GM18909 (cell line): ENCODE data around the gene GPR35.

Experiments used
- ATAC-seq: cut with Tn5 transposase; IDR thresholded peaks from one replicate; pipeline ENCODE4 v1.9.1; 2021; ENCODE audit warnings: mild to moderate bottlenecking; ENCODE audit not compliant: unreplicated experiment, poor library complexity

The GPR35 gene

DNA sequence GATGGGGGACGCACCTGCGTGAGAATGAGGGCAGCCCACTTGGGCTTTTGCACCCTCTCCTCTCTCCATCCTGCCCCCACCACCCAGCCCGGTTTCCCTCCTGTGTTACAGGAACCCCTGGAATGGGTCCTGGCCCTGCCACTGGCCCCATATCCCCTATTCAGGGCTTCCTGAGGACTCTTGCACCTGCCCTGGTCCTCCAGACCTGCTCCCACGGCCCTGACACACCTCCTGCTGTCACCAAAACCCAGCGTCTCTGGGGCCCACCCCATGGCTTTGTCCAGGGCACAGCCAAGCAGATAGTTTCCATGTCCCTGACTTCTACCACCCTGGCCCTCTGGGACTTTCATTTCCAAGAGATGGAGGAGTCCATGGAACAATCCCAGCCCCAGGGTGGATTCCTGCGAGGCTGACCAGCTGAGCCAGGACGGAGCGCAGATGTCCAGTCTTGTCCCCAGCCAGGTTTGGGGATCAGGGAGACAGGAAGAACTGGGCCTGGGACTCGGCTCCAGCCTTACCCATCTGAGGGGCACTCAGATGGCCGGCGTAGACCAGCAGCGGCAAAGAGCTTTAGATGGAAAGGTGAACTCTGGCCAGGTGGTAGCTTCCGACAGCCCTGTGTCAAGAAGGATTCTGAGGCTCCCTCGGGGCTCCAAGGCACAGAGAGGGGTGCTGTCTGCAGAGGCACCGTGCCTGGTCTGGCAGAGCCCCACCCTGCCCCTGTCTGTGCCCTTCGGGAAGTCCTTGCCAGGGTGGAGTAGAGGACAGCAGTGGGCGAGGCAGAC, 12.0 kb downstream of the GPR35 start:
- ATAC-seq: no peak

DNA sequence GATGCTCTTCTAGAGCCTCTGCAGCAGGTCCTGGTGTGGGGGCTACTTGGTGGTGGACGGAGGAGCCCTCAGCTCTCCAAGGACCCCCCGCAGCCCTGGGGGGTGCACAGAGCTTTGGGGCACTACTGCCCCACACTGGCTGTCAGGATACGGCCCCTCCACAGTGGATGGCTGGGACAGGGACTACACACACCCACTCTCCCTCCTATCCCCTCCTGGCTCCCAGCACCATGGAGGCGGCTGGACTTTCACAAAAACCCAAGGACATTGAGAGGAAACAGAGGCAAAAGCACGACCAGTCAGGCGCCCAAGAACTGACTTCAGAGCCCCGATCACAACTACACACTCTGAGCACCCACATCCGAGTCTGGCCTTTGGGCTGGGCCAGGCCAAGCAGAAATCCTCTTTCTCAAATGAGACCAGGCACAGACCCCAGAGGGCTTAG, 12.6 kb downstream of the GPR35 start:
- ATAC-seq: no peak

DNA sequence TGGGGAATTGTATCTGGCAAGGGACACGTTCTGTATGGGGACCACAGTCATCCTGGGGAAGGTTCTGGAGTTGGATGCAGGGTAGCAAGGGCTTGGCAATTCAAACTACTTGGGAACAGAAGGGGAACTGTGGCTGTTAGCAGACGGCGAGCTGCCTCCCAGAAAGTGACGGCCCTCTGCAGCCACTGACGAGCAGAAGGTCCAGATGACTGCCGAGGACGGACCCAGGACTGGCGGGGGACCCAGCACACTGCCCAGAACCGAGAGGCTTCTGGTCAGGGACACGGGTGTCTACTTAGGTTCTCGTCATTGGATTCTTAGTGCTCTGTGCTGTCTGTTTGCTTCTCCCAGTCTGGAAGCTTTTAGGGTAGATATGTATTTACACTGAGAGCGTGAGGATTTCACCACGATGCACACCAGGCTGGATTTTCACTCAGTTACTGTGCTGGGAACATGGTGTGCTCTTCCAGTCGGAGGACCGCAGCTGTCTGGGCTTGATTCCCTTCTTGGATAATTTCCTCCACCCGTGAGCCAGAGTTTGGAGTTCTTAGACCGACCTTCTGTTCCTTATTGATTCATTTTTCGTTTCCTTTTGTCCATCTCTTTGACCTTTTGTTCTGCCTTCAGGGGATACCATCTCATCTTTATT, 13.4 kb downstream of the GPR35 start:
- no peak for ATAC-seq

DNA sequence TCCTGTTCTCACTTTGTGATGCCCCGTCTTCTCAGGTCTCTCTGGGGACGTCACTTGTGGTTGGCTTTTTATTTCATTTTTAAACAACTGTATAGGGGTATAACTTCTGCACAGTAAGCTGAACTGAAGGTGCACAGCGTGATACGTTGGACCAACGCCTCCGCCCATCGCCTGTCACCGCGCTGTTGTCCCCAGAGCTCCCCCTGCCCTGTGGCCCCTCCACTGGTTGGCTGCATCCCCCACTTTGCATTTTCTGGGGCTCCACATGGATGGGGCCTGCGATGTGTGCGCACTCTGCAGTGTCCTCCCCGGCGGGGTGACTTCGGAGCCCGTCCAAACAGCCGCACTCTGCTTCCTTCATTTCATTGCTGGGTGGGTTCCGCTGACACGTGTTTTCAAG, 14.3 kb downstream of the GPR35 start:
- ATAC-seq: no peak

DNA sequence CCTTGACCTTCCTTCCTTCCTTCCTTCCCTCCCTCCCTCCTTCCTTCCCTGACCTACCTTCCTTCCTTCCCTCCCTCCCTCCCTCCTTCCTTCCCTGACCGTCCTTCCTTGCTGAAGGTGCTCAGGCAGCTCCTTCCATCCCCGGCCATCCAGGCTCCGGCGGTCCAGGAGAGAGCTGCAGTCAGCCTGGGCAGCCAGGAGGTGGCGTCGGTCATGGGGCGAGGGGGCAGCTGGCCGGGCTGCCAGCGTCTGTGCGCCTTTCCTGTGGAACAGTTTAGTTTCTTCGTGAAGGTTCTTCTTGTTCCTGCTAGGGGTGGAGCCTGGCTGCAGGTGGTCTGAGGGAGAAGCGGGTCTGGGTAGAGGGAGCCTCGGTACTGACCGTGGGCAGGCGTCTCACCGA, 15.7 kb downstream of the GPR35 start:
- no peak for ATAC-seq

DNA sequence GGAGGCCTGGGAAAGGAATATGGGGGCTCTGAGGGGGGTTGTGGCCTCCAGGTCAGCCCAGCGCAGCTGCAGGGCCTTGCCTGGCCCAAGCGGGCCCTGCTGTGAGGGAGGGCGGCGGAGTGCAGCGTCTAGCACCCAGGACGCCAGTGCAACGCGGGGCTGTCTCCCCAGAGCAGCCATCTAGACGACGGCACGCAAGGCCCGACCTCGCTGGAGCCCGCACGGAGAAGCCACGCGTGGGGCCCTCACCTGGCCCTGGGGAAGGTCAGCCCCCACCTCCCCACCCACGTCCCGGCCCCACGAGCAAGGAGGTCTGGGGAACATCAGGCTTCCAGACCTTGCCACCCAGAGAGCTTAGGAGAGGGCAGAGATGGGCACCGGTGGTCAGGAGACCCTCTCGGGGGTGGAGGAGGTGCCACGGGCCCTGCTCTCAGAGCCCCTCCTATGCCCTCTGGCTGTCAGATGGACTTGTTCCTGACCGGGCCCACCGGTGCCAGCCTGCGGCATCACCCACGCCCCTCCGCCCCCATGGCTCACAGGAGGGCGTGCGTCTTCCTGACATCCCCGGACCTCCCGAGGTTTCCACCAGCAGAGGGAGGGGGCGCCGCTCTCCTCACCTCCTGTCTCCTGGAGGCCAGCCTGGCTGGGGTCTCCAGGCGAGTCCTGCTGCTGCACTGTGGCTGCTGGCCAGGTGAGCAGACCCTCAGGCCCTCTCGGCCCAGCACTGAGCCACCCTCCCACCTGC, 17.0 kb downstream of the GPR35 start:
- ATAC-seq: no peak

DNA sequence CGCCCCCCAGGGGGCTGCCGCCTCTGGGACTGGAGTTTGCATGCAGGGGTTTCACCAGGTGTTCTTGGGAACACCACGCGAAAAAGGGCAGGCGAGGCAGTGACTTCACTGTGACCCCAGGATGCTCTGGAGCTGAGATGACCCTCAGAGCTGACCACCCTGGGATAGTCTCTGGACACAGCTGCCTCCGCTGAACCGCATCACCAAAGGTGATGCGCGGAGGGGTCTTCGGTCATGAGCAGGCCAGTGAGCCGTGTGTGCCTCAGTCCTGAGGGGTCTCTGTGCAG, 17.5 kb downstream of the GPR35 start:
- no peak for ATAC-seq

DNA sequence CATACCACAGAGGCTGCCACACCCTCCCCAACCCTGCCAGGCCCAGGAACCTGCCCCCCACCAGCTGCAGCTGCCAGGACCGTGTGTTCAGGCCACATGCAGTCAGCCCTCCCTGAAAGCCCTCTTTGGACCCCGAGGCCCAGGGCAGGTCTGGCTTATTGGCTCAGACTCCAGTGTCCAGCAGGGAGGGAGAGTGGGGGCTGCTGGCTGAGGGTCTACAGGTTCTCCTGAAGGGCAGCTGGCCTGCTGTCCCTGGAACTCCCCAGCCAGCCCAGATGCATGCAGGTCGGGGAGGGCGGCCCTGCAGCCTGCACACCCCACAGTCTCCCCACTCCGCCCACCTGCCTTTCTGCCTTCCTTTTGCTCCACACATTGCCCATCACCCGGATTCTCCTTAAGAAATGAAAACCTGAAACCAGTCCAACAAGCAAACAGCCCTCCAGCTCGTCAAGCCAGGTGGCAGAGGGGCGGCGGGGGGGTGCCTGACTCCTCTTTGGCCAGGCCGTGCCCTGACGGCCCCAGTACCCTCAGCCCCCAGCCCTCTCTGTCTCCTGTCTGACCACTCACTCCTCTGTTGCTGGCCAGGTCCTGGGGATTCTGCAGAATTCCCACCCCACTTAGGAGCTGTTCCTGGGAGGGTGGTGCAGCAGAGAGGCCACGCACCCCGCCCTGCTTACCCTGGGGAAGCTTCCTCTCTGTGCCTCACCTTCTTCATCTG, 18.0 kb downstream of the GPR35 start:
- ATAC-seq: no peak

DNA sequence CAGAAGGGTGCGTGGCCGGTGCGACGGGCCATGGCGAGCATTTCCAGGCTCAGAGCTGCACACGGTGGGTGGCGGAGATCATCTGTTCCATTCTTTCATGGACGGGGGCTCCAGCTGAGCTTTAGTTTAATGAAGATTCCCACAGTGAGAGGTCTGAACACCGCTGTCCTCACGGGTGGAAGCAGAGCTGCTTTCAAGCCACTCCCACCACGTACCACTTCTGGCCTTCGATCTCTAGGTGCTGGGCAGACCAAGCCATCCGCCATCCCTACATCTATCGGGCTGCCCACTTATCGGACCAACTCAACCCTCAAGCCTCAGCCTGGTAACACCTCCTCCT, 18.5 kb downstream of the GPR35 start:
- ATAC-seq: no peak

DNA sequence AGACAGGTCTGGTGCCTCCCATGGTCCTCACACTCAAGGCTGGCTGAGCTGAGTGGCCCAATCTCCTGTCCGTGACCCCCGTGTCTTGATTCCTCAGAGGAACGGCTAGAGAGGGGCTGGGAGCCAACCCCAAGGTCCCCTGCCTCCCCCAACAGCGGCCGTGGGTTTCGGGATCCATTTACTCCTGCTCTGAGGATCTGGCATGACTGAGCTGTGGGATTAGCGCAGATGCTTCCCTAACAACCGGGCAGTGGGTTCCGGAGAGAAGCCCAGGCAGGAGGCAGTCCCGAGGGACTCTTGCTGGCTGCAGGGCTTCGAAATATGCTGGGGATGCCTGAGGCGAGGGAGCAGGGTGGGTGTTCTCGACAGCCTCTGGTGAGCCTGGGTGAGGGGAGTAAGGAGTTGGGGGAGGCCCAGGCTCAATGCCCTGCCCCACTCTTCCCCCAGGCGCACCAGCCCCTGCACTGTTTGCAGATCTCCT, 18.9 kb downstream of the GPR35 start:
- no peak for ATAC-seq

DNA sequence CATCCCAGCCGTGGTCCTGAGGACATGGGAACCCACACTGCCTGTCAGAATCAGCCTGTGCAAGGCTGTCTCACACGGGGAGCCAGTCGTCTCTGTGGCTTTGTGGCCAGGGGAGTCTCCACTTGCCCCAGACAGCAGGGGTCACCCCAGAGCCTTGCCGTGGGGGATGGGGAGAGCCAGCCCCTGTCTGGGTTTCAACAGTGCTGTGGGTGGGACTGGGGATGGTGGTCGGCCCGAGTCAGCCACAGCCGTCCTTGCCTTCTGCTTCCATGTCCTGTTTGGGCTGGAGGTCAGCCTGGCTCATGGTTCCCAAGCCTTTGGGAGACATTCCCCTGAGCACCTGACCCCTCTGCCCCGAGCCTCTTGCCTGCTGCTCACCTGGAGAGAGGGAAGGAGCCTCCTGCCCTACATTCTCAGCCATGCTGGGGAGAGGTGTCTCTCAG, 19.6 kb downstream of the GPR35 start:
- no peak for ATAC-seq

DNA sequence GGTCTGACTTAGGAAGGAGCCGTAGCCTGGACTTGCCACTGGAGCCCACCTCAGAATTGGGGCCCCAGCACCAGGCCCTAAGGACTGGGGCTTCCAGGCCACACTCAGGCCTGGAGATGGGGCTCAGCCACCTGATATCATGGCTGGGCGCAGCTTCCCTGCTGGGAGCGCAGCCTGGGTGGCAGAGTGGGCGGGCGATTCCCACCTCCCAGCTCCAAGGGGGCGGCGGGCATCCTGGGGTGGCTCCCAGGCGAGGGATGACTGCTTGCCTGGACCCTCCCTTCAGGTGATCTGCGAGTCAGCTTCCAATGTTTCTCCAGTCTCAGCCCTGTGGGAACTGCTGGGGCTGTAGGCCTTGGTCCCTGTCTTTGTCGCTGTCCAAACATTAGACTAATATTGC, 20.1 kb downstream of the GPR35 start:
- no peak for ATAC-seq

DNA sequence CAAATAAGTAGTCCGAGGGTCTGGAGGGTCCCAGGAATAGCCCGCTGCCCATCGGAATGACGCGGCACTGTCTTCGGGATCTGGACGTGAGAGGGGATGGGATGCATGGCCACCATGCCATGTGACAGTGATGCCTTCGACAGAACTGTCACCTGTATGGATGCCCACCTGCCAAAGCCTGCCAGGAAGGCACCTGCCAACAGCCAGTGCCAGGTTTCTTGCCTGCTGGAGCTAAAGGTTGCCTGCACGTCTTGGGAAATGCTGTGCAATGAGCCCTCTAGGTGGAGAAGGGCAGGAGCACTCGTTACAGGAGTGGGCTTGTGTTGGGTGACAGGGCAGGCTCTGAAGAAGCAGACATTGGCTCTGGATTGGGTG, 20.5 kb downstream of the GPR35 start:
- ATAC-seq: no peak

DNA sequence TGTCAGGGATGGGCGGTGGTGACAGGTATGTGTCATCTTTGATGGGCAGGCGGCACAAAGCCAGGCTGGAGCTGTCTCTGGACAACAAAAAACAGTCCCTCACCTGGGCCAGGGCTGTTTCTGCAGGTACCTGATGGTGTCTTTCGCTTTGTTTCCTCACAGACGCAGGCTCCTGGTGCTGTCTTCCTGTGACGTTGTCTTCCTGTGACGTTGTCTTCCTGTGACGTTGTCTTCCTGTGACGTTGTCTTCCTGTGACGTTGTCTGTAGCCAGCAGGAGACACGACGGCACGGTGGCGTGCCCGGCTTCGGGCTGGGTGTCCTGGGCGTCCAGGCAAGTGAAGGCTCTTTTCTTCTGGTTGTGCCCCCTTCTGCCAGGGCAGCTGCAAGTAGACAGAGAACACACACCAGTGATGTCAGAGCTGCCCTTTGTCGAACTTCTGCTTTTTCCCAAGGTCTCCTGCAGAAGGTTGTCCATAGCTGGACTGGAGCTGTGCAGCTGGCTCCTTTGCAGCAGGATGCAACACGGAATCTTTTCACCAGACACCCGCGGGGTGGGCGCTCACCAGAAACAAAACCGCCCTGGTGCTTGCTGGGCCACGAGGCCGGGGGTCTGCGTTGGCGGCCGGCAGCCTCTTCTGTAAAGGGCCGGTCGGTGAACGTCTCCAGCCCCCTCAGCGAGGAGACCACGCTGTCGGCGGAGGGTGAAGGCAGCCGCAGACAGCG, 21.1 kb downstream of the GPR35 start:
- no peak for ATAC-seq

DNA sequence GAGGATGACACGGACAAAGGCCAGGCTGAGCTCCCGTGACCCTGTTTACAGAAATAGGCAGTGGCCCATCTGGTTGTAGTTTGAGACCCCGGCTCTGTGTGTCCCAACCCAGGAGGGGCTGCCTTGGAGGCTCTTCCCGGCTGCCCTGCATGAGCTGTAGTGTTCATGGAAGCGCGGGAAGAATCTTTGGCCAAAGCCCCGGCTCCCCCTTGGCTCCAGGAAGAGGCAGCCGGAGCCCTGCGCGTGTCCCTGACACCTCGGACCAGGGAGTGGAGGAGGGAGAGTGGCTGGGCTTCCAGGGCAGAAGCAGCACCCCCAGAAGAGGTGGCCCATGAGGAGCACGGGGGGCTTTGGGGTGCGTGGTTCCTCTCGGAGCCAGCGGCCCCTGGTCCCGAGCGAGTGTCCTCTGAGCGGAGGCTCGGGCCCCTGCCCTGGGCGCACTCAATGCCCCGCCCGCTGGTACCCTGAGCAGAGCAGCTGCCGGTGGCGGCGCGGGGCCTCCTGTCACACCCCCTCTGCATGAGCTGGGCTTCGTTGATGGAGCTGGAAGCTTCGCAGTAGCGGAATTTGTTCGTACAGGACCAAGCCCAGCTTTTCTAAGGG, 21.7 kb downstream of the GPR35 start:
- ATAC-seq: no peak

DNA sequence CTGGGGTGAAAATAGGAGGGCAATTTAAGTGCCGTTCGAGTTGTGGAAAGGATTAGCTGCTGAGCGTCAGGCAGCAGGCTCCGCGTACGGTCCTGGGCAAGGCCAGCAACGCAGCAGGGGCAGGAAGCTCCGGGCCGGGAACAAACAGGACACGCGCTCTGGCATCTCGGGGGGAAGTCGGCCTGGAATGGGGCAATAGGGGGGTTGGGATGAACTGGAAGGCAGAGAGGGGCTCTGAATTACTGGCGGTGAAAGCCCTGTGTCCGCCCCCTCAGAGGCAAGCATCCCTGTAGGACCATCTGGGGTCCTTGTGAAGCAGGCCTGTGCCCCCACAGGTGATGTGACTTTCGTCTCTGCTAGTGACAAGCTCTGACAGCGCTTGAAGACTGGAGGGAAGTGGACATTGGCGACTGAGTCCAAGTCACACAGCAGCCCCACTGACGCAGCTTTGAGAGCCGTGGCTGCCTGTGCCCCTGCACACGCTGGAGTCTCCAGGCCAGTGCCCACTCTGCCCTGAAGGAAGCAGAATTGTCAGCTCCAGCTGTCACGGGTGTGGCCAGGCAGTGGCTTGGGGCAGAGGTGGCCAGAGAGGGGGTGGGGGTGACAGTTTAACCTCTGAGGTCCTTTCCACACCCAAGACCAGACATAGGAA, 22.3 kb downstream of the GPR35 start:
- no peak for ATAC-seq

DNA sequence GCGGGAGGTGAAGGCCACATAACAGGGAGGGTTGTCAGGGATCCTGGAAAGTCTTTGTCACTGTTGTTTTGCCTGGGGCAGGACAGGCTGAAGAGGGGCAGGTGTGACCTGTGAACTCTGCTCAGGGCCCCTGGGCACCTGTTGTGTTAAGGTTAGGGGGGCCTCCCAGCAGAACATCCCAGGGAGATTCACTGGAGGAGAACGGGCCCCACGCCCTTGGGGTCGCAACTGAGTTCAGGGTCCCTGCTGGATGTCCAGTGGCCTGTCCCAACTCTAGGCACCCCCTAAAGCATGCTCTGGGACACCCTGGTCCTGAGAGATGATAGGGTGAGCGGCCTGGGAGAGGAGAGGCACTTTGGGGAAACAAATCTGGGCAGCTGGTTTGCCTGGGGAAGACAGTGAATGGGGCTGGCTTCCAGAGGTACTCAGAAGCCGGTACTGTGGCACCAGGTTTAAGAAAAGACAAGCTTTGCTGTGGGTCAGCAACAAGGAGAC, 22.9 kb downstream of the GPR35 start:
- ATAC-seq: no peak

DNA sequence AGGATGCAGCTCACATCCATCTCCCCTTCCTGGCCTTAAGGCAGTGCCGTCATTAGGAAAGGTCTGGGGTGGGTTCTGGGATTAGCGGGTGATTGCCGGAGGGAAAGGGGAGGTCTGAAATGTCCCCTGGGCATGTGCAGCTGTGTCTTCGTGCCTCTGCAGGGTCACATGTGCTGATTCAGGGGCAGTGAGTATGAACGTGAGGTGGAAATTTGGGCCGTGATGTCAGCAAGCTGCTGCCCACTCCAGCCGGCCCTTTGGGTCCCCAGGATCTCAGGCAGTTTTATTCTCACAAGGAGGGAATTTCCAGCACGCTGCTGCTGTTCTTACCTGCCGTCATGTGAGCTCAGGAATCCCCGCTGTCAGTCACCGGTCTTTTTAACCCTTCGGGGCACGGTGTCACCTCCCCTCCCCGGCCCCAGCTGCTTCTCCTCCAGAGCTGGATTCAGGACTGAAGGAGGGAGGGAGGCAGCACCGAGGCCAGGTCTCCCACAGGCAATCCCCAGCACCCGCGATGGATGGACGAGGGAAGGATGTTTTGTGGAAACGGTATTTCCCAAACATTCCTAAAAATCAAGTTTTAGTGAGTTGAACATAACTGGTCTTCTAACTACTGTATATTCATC, 23.5 kb downstream of the GPR35 start:
- ATAC-seq: no peak

DNA sequence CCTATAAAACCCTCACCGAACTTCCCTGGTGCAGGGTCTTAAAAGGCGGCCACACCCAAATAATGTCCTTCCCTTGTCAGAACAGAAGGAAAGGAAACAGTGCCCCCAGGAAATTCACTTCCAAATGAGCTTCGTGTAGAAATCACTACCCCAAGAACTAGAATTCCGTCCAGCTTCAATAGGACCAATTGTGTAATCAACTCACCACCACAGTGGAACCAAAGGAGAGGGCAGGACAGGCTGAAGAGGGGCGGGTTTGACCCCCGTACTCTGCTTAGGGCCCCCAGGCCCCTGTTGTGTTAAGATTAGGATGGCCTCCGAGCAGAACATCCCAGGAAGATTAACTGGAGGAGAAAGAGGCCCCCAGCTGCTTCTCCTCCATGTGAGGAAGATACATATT, 24.1 kb downstream of the GPR35 start:
- ATAC-seq: no peak
